RWPE1 (cell line): ENCODE results near the gene CCDC116.
A peak's percentile ranks its signal among the peaks of the same experiment; 100 is the strongest.

ENCODE experiments used
- CTCF ChIA-PET: fragments of 350-600 bp; sonication (Branson Sonifier 250); formaldehyde crosslinking; extraction: SDS; loops from one replicate; lab custom pipeline; 2021; lab: Yijun Ruan, JAX
- POLR2A ChIA-PET: fragments of 400-600 bp; formaldehyde crosslinking; extraction: SDS; loops from one replicate; lab custom pipeline; 2020; ENCODE audit warnings: antibody characterized with exemption; ENCODE audit not compliant: low non-redundant PET; lab: Yijun Ruan, JAX
- DNase-seq: peaks from one replicate; pipeline ENCODE4 v3.0.0; 2012; ENCODE audit warnings: low spot score
- H3K27ac ChIP-seq: fragments of 450-650 bp; 2 replicates; pipeline ENCODE4 v1.5.1; 2017
- TF ChIP-seq, protein P1 (sequence below): fragments of 450-650 bp; conservative IDR thresholded peaks from 2 replicates; pipeline ENCODE4 v1.5.1; 2017; ENCODE audit warnings: low read depth, mild to moderate bottlenecking

CCDC116 gene

DNA sequence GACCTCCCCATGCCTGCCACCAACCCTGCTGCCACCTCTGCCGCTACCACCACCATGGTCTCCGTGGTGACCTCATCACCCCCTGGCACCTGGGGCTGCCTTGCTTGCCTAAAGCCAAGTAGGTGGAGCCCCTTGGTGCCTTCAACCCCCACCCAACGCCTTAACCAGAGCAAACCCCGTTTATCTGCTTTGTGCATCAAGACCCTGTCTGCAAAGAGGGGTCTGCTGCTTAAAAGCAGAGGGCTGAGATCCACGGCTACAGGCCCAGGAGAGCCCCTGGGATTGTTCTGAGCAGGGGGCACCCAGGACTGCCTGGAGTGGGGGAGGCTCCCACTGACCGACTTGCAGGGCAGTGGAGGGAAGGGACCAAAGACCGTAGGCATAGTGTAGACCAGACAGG, 28.3 kb downstream of the CCDC116 start:
- no peak for DNase-seq
- H3K27ac ChIP-seq: no peak overlapping the region
- CTCF ChIA-PET: no interaction called here
- POLR2A ChIA-PET: no interaction called here
- TF ChIP-seq, protein P1, sequence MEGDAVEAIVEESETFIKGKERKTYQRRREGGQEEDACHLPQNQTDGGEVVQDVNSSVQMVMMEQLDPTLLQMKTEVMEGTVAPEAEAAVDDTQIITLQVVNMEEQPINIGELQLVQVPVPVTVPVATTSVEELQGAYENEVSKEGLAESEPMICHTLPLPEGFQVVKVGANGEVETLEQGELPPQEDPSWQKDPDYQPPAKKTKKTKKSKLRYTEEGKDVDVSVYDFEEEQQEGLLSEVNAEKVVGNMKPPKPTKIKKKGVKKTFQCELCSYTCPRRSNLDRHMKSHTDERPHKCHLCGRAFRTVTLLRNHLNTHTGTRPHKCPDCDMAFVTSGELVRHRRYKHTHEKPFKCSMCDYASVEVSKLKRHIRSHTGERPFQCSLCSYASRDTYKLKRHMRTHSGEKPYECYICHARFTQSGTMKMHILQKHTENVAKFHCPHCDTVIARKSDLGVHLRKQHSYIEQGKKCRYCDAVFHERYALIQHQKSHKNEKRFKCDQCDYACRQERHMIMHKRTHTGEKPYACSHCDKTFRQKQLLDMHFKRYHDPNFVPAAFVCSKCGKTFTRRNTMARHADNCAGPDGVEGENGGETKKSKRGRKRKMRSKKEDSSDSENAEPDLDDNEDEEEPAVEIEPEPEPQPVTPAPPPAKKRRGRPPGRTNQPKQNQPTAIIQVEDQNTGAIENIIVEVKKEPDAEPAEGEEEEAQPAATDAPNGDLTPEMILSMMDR: no peak

- DNase-seq: no peak
- ChIA-PET POLR2A (no interaction called here), CTCF (no interaction called here)
- H3K27ac ChIP-seq: no peak overlapping the region
- TF ChIP-seq, protein P1: no peak
These were observed 29.4 kb downstream of the CCDC116 start for GRCh38 chr22:21661991-21662390.

- no peak for DNase-seq
- TF ChIP-seq, protein P1: no peak
- ChIA-PET CTCF (no interaction called here), POLR2A (no interaction called here)
- H3K27ac ChIP-seq: no peak overlapping the region
These were observed 31.2 kb downstream of the CCDC116 start for GRCh38 chr22:21663738-21664137.

DNA sequence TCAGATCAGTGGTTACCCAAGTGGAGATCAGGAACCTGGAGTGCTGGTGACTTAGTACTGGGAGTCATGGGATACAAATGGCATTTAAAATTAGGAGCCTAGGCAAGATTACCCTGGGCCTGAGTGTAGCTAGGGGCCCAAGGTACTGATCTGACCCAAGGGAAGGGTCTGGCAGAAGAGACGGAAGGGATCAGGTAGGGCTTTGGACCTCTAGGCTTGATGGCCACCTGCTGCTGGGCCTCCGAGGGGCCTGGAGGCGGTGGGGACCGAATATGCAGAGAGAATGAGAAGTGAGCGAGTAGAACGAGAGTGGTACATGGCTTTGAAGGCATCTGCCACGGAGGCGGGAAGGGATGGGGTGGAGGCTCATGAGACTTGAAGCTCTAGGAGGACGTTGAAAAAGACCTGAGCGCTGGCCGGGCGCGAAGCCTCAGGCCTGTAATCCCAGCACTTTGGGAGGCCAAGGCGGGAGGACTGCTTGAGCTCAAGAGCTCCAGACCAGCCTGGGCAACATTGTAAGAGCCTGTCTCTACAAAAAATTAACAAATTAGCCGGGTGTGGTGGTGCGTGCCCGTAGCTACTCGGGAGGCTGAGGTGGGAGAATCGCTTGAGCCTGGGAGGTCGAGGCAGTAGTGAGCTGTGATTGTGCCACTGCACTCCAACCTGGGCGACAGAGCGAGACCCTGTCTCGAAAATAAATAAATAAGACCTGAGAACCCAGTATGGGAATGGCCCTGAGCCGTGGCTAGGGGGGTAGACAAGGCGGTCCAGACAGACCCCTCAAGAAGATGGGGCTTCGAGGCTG, 32.7 kb downstream of the CCDC116 start:
- peak overlapping the region; percentile 90 for H3K27ac ChIP-seq
- TF ChIP-seq, protein P1: no peak
- DNase-seq: no peak
- POLR2A ChIA-PET: interaction anchor here (0.8 kb wide), 1 partner anchor 176 kb away, joined by 3 read pairs; no protein-coding TSS in a partner anchor
- CTCF ChIA-PET: no interaction called here

- no peak for DNase-seq
- CTCF ChIA-PET: no interaction called here
- POLR2A ChIA-PET: no interaction called here
- TF ChIP-seq, protein P1: no peak
- peak overlapping the region; percentile 90 for H3K27ac ChIP-seq
These were observed 34.2 kb downstream of the CCDC116 start for GRCh38 chr22:21666786-21667185.

GRCh38 chr22:21669026-21669425, 36.5 kb downstream of the CCDC116 start:
- ChIA-PET POLR2A (no interaction called here), CTCF (interaction anchor here (0.8 kb wide), 1 partner anchor 1205 kb away, joined by 3 read pairs; no protein-coding TSS in a partner anchor)
- DNase-seq: no peak
- H3K27ac ChIP-seq: peak overlapping the region; percentile 31; the same call in 1 of the 2 replicates
- TF ChIP-seq, protein P1: no peak
